K562 (cell line): Measurements from ENCODE around the gene ULBP2. TPM values are rescaled to one million over a fixed set of nuclear protein-coding genes. Genes with fewer than 3 reads are reported as not detected.

ENCODE experiments used
- BRD4 ChIP-seq: fragments of 200-600 bp; sonication (generic); IDR thresholded peaks from 2 replicates; pipeline ENCODE4 v1.6.1; 2017; ENCODE audit warnings: inconsistent platforms
- CBFA2T3 ChIP-seq: fragments of 450-650 bp; IDR thresholded peaks from 2 replicates; pipeline ENCODE4 v1.6.1; 2017
- HMGN3 ChIP-seq: IDR thresholded peaks from 2 replicates; pipeline ENCODE4 v1.6.1; 2011; ENCODE audit warnings: borderline replicate concordance, low read depth, mild to moderate bottlenecking, mixed read lengths, low read length; ENCODE audit not compliant: insufficient read length; ENCODE audit errors: extremely low read depth
- REST ChIP-seq, 2 experiments: fragments of 450-650 bp; formaldehyde crosslinking in 1 of 2; IDR thresholded peaks; 2 replicates each; pipeline versions ENCODE4 v1.4.0 to v1.6.1; 2014 to 2020; ENCODE audit warnings: mild to moderate bottlenecking in 2 of 2, borderline replicate concordance in 1 of 2, low read depth in 1 of 2
- SIN3A ChIP-seq, 2 experiments: fragments of 150-350 bp in 1 of 2; IDR thresholded peaks; 2 replicates each; pipeline ENCODE4 v1.6.1; 2011 to 2016; ENCODE audit warnings: borderline replicate concordance in 2 of 2, low read depth in 2 of 2, low read length in 2 of 2, mild to moderate bottlenecking in 2 of 2, moderate library complexity in 2 of 2; ENCODE audit not compliant: control insufficient read depth in 1 of 2
- SMAD2 ChIP-seq: fragments of 150-350 bp; IDR thresholded peaks from 2 replicates; pipeline ENCODE4 v1.6.1; 2014; ENCODE audit warnings: low read depth, mild to moderate bottlenecking, low read length
- STAT6 ChIP-seq: sonication (generic); formaldehyde crosslinking; IDR thresholded peaks from 2 replicates; pipeline ENCODE4 v1.8.1; 2023; ENCODE audit warnings: mild to moderate bottlenecking, missing genetic modification reagents
- ZHX1 ChIP-seq: fragments of 150-350 bp; conservative IDR thresholded peaks from 2 replicates; pipeline ENCODE4 v1.6.1; 2014; ENCODE audit warnings: low read length
- ZNF77 ChIP-seq: fragments of 250-450 bp; sonication (Bioruptor Pico); IDR thresholded peaks from 2 replicates; pipeline ENCODE4 v1.5.0; 2020
- polyA plus RNA-seq, 8 experiments: library from polyadenylated mRNA; depleted of rRNA in 4 of 8; stranded (reverse) in 5 of 8; unstranded in 3 of 8; fragments of >200 nt; fragmentation: Nextera tagmentation in 2 of 8; fragmentation: Illumina TruSeq in 1 of 8; extraction: Ambion mirVana in 2 of 8; extraction: Trizol in 1 of 8; gene quantifications; 2 replicates each; pipeline versions ENCODE4 v1.2.1 to v1.2.3, GENCODE V29; 2011 to 2014; ENCODE audit warnings: inconsistent platforms in 1 of 8, missing spikeins in 1 of 8
- total RNA-seq, 7 experiments: library from RNA; depleted of rRNA in 6 of 7; stranded (reverse); fragments of >200 nt in 6 of 7; fragmentation: Illumina TruSeq in 2 of 7; extraction: Trizol in 2 of 7; gene quantifications; 2 replicates each; pipeline versions ENCODE4 v1.2.1 to v1.2.3, GENCODE V29; 2011 to 2021; ENCODE audit warnings: low replicate concordance in 1 of 7

Gene ULBP2
- total and polyA plus RNA-seq, 9 of the 15 experiments (the other 6 are each of a cell fraction or from before 2014, with no cell fraction given) = 0.50 to 5.3 (median 1.2) TPM

- TF ChIP-seq HMGN3 (peak; percentile 96), BRD4 (peak; percentile 73; the same call in 1 of the 2 replicates), SMAD2 (no peak), ZNF77 (CRISPR knock-in tag) (no peak), STAT6 (CRISPR knock-in tag) (peak; percentile 74; the same call in 1 of the 2 replicates), REST (IDR thresholded peaks at IDR 0.05; ENCODE audit: borderline replicate concordance) (peak; percentile 35; the same call in 1 of the 2 replicates), REST (CRISPR knock-in tag; IDR thresholded peaks at IDR 0.05; ENCODE audit: low read depth) (0 out of 2 replicates have a peak, but pooled peaks have one; percentile 26), CBFA2T3 (no peak), SIN3A (IDR thresholded peaks at IDR 0.05; ENCODE audit: borderline replicate concordance in 2 of 2, control insufficient read depth in 1 of 2, low read depth in 2 of 2, low read length in 2 of 2) (peak in 1 of 2 experiments; percentile 55; a peak in 1 of 4 replicates), ZHX1 (0 out of 2 replicates have a peak, but pooled peaks have one; percentile 17)
These were observed 21.9 kb downstream of the ULBP2 start, which contains the start of gene ULBP1 (continued) for GRCh38 chr6:149963462-149964307.
